ENCODE data around the gene DNAJB1. TPM values are rescaled to one million over a fixed set of nuclear protein-coding genes. Genes with fewer than 3 reads are reported as not detected.

The DNAJB1 gene
- total RNA-seq, 1 experiment from 2014 or later: 54.5 TPM

DNA sequence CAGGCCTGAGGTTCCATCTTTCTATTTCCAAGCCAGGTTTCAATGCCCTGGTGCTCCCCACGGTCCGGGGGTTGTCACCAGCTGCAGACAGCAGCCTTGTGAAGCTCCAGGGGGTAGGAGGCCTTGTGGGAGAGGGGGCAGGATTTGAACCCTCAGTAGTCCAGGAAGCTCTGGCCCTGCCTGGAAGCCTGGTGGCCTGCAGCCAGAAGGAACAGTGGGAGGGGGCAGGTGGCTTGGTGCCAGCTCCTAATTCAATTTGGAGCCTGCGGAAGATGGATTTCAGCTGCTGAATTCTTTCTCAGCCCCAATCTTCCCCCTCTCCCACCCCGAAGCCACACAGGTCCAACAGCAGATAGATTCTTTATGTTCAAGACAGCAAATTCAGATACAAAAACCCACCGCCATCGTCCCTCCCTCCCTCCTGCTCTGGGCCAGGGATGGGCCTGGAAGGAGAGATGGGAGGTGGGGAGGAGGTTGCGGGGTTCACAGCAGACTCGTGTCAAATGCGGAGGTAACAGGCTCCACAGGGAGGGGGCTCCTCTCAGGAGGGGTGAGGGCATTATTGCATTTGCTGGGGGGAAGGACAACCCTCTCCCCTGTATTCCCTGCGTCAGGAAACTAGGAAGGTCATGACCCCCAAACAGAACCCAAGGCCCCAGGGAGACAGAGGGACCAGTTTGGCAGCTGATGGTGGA lies 40.6 kb downstream of the DNAJB1 start:
- H3K4me3 Mint-ChIP-seq: no peak overlapping the region
- no peak for ATAC-seq

More for the DNA sequence above, 40.6 kb downstream of the DNAJB1 start:
- Mint-ChIP-seq H3K9me3 (no peaks in the 10 kb centered on the region), H3K36me3 (peaks cover 11% of the 10 kb centered on the region; the same call in 1 of the 2 replicates), H3K27me3 (ENCODE audit: low read depth) (peaks cover 11% of the 10 kb centered on the region), H3K27ac (no peak overlapping the region), H3K4me1 (peaks cover 24% of the 10 kb centered on the region)
- DNase-seq (ENCODE audit: low spot score): no peak
- TF ChIP-seq, protein P1, sequence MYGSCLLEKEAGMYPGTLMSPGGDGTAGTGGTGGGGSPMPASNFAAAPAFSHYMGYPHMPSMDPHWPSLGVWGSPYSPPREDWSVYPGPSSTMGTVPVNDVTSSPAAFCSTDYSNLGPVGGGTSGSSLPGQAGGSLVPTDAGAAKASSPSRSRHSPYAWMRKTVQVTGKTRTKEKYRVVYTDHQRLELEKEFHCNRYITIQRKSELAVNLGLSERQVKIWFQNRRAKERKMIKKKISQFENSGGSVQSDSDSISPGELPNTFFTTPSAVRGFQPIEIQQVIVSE (CRISPR knock-in tag; IDR thresholded peaks at IDR 0.05; ENCODE audit: borderline replicate concordance): no peak
- TF ChIP-seq TEAD4 (CRISPR knock-in tag; IDR thresholded peaks at IDR 0.05): no peak
- TF ChIP-seq FOXJ3 (CRISPR knock-in tag; IDR thresholded peaks at IDR 0.05; ENCODE audit: borderline replicate concordance): no peak
- no peak for TF ChIP-seq CREB1 (CRISPR knock-in tag; IDR thresholded peaks at IDR 0.05)
- TF ChIP-seq, protein P2, sequence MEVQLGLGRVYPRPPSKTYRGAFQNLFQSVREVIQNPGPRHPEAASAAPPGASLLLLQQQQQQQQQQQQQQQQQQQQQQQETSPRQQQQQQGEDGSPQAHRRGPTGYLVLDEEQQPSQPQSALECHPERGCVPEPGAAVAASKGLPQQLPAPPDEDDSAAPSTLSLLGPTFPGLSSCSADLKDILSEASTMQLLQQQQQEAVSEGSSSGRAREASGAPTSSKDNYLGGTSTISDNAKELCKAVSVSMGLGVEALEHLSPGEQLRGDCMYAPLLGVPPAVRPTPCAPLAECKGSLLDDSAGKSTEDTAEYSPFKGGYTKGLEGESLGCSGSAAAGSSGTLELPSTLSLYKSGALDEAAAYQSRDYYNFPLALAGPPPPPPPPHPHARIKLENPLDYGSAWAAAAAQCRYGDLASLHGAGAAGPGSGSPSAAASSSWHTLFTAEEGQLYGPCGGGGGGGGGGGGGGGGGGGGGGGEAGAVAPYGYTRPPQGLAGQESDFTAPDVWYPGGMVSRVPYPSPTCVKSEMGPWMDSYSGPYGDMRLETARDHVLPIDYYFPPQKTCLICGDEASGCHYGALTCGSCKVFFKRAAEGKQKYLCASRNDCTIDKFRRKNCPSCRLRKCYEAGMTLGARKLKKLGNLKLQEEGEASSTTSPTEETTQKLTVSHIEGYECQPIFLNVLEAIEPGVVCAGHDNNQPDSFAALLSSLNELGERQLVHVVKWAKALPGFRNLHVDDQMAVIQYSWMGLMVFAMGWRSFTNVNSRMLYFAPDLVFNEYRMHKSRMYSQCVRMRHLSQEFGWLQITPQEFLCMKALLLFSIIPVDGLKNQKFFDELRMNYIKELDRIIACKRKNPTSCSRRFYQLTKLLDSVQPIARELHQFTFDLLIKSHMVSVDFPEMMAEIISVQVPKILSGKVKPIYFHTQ (CRISPR knock-in tag; IDR thresholded peaks at IDR 0.05): no peak
- no peak for TF ChIP-seq ZNF219 (CRISPR knock-in tag; IDR thresholded peaks at IDR 0.05; ENCODE audit: borderline replicate concordance)
- TF ChIP-seq NFATC4 (CRISPR knock-in tag; IDR thresholded peaks at IDR 0.05): no peak
- TF ChIP-seq, protein P3, sequence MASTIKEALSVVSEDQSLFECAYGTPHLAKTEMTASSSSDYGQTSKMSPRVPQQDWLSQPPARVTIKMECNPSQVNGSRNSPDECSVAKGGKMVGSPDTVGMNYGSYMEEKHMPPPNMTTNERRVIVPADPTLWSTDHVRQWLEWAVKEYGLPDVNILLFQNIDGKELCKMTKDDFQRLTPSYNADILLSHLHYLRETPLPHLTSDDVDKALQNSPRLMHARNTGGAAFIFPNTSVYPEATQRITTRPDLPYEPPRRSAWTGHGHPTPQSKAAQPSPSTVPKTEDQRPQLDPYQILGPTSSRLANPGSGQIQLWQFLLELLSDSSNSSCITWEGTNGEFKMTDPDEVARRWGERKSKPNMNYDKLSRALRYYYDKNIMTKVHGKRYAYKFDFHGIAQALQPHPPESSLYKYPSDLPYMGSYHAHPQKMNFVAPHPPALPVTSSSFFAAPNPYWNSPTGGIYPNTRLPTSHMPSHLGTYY (CRISPR knock-in tag; IDR thresholded peaks at IDR 0.05): no peak
- no peak for TF ChIP-seq ZBTB21 (CRISPR knock-in tag; IDR thresholded peaks at IDR 0.05; ENCODE audit: borderline replicate concordance)
- no peak for TF ChIP-seq ZNF121 (CRISPR knock-in tag; IDR thresholded peaks at IDR 0.05)
- TF ChIP-seq, protein P4, sequence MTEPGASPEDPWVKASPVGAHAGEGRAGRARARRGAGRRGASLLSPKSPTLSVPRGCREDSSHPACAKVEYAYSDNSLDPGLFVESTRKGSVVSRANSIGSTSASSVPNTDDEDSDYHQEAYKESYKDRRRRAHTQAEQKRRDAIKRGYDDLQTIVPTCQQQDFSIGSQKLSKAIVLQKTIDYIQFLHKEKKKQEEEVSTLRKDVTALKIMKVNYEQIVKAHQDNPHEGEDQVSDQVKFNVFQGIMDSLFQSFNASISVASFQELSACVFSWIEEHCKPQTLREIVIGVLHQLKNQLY (CRISPR knock-in tag; IDR thresholded peaks at IDR 0.05): no peak
- TF ChIP-seq, protein P5, sequence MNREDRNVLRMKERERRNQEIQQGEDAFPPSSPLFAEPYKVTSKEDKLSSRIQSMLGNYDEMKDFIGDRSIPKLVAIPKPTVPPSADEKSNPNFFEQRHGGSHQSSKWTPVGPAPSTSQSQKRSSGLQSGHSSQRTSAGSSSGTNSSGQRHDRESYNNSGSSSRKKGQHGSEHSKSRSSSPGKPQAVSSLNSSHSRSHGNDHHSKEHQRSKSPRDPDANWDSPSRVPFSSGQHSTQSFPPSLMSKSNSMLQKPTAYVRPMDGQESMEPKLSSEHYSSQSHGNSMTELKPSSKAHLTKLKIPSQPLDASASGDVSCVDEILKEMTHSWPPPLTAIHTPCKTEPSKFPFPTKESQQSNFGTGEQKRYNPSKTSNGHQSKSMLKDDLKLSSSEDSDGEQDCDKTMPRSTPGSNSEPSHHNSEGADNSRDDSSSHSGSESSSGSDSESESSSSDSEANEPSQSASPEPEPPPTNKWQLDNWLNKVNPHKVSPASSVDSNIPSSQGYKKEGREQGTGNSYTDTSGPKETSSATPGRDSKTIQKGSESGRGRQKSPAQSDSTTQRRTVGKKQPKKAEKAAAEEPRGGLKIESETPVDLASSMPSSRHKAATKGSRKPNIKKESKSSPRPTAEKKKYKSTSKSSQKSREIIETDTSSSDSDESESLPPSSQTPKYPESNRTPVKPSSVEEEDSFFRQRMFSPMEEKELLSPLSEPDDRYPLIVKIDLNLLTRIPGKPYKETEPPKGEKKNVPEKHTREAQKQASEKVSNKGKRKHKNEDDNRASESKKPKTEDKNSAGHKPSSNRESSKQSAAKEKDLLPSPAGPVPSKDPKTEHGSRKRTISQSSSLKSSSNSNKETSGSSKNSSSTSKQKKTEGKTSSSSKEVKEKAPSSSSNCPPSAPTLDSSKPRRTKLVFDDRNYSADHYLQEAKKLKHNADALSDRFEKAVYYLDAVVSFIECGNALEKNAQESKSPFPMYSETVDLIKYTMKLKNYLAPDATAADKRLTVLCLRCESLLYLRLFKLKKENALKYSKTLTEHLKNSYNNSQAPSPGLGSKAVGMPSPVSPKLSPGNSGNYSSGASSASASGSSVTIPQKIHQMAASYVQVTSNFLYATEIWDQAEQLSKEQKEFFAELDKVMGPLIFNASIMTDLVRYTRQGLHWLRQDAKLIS (CRISPR knock-in tag; IDR thresholded peaks at IDR 0.05; ENCODE audit: borderline replicate concordance): no peak
- no peak for TF ChIP-seq IRF2 (CRISPR knock-in tag; IDR thresholded peaks at IDR 0.05; ENCODE audit: borderline replicate concordance, low read depth)
- TF ChIP-seq, protein P6, sequence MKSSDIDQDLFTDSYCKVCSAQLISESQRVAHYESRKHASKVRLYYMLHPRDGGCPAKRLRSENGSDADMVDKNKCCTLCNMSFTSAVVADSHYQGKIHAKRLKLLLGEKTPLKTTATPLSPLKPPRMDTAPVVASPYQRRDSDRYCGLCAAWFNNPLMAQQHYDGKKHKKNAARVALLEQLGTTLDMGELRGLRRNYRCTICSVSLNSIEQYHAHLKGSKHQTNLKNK (CRISPR knock-in tag; IDR thresholded peaks at IDR 0.05): no peak
- ChIA-PET CTCF (interaction anchor here (0.7 to 4.7 kb wide), 4 partner anchors 8 to 71 kb away, joined by 3 to 45 read pairs (median 4); no protein-coding TSS in a partner anchor), POLR2A (interaction anchor here (0.5 to 0.6 kb wide), 2 partner anchors 13 to 21 kb away, joined by 3 to 6 read pairs; no protein-coding TSS in a partner anchor)

All from WTC11 (cell line).